ENCODE data around the gene UBASH3B.
"Not testable (repeated sequence)": the region's sequence is repeated elsewhere in the genome, so short reads cannot be mapped to it uniquely, and the experiment has no call there.

Gene UBASH3B

GRCh38 chr11:122655527-122656072, at the start of gene UBASH3B:
UBASH3B (plus strand) TSS chr11:122655722; CDS start chr11:122656050, 328 bp downstream.
- DNase-seq (ENCODE audit: low read depth in 2 of 2), result peak; percentile 32 to 33

- not testable (repeated sequence) for DNase-seq (ENCODE audit: low read depth in 2 of 2)
Measured at GRCh38 chr11:122607162-122607561, 48.4 kb upstream of the UBASH3B start.

- DNase-seq (ENCODE audit: low read depth in 2 of 2), result no peak
Measured at GRCh38 chr11:122612123-122612824, 43.2 kb upstream of the UBASH3B start.

- no peak for DNase-seq (ENCODE audit: low read depth in 2 of 2)
Measured at GRCh38 chr11:122616718-122617117, 38.8 kb upstream of the UBASH3B start.

- DNase-seq (ENCODE audit: low read depth in 2 of 2), result no peak
Measured at GRCh38 chr11:122617297-122617696, 38.2 kb upstream of the UBASH3B start.

- DNase-seq (ENCODE audit: low read depth in 2 of 2), result no peak
Measured at GRCh38 chr11:122617926-122618325, 37.6 kb upstream of the UBASH3B start.

GRCh38 chr11:122618927-122619326, 36.6 kb upstream of the UBASH3B start:
- no peak for DNase-seq (ENCODE audit: low read depth in 2 of 2)

- DNase-seq (ENCODE audit: low read depth in 2 of 2), result no peak
Measured at GRCh38 chr11:122619757-122620156, 35.8 kb upstream of the UBASH3B start.

- DNase-seq (ENCODE audit: low read depth in 2 of 2), result not testable (repeated sequence)
Measured at GRCh38 chr11:122625501-122625900, 30.0 kb upstream of the UBASH3B start.

- DNase-seq (ENCODE audit: low read depth in 2 of 2), result no peak
Measured at GRCh38 chr11:122625976-122626665, 29.4 kb upstream of the UBASH3B start.

- no peak for DNase-seq (ENCODE audit: low read depth in 2 of 2)
Measured at GRCh38 chr11:122627745-122628144, 27.8 kb upstream of the UBASH3B start.

GRCh38 chr11:122628810-122629555, 26.5 kb upstream of the UBASH3B start:
- peak; percentile 26 to 44 for DNase-seq (ENCODE audit: low read depth in 2 of 2)

- no peak for DNase-seq (ENCODE audit: low read depth in 2 of 2)
Measured at GRCh38 chr11:122632181-122632824, 23.2 kb upstream of the UBASH3B start.

GRCh38 chr11:122633219-122633829, 22.2 kb upstream of the UBASH3B start:
- DNase-seq (ENCODE audit: low read depth in 2 of 2), result no peak

- no peak for DNase-seq (ENCODE audit: low read depth in 2 of 2)
Measured at GRCh38 chr11:122634501-122634900, 21.0 kb upstream of the UBASH3B start.

- DNase-seq (ENCODE audit: low read depth in 2 of 2), result no peak
Measured at GRCh38 chr11:122637541-122637940, 18.0 kb upstream of the UBASH3B start.

- no peak for DNase-seq (ENCODE audit: low read depth in 2 of 2)
Measured at GRCh38 chr11:122642472-122642922, 13.0 kb upstream of the UBASH3B start.

GRCh38 chr11:122642971-122643370, 12.6 kb upstream of the UBASH3B start:
- DNase-seq (ENCODE audit: low read depth in 2 of 2), result no peak

GRCh38 chr11:122645847-122646246, 9.7 kb upstream of the UBASH3B start:
- no peak for DNase-seq (ENCODE audit: low read depth in 2 of 2)

- no peak for DNase-seq (ENCODE audit: low read depth in 2 of 2)
Measured at GRCh38 chr11:122646549-122647340, 8.8 kb upstream of the UBASH3B start.
